OCI-LY7 (cell line): Measurements from ENCODE around the gene SP7. TPM values are rescaled to one million over a fixed set of nuclear protein-coding genes. Genes with fewer than 3 reads are reported as not detected.
"Not testable (repeated sequence)": the region's sequence is repeated elsewhere in the genome, so short reads cannot be mapped to it uniquely, and the experiment has no call there.

Experiments
- BruUV-seq: library from RNA; stranded (reverse); fragments of 400-500 nt; replicated peaks from 2 replicates; lab custom pipeline; 2021; lab: Mats Ljungman, UMichigan
- CTCF ChIA-PET: fragments of 300-600 bp; sonication (Branson Sonifier 250); formaldehyde crosslinking; loops from one replicate; lab custom pipeline; 2022; ENCODE audit warnings: antibody characterized with exemption; ENCODE audit not compliant: unreplicated experiment; lab: Charles Lee
- POLR2A ChIA-PET: fragments of 300-600 bp; sonication (Branson Sonifier 250); formaldehyde crosslinking; loops from one replicate; lab custom pipeline; 2022; ENCODE audit warnings: antibody characterized with exemption; lab: Charles Lee
- DNase-seq: peaks from one replicate; pipeline ENCODE4 v3.0.0-alpha.2; 2015; ENCODE audit warnings: low spot score
- H2AFZ ChIP-seq: fragments of 200-600 bp; sonication (generic), shearing (Covaris generic); 2 replicates; pipeline ENCODE4 v1.6.1; 2014; ENCODE audit warnings: mild to moderate bottlenecking, antibody characterized with exemption, low read length, moderate library complexity
- H3K27ac ChIP-seq: fragments of 200-600 bp; sonication (generic); 2 replicates; pipeline ENCODE4 v1.5.1; 2014; ENCODE audit warnings: mixed run types, low read depth, mild to moderate bottlenecking, moderate library complexity, low read length, inconsistent platforms; ENCODE audit not compliant: poor library complexity, severe bottlenecking
- H3K36me3 ChIP-seq: fragments of 200-600 bp; sonication (generic); 2 replicates; pipeline ENCODE4 v1.6.1; 2014; ENCODE audit warnings: mild to moderate bottlenecking, antibody characterized with exemption, low read length, moderate library complexity, mixed read lengths; ENCODE audit not compliant: insufficient read depth
- H3K4me1 ChIP-seq: fragments of 200-600 bp; sonication (generic); 2 replicates; pipeline ENCODE4 v1.5.1; 2014; ENCODE audit warnings: mild to moderate bottlenecking, low read length; ENCODE audit not compliant: insufficient read depth, poor library complexity, severe bottlenecking
- H3K4me2 ChIP-seq: fragments of 200-600 bp; sonication (generic); 2 replicates; pipeline ENCODE4 v1.6.1; 2014; ENCODE audit warnings: mild to moderate bottlenecking, low read length
- H3K4me3 ChIP-seq: fragments of 200-600 bp; sonication (generic); 2 replicates; pipeline ENCODE4 v1.5.1; 2014; ENCODE audit warnings: mild to moderate bottlenecking, low read depth, low read length; ENCODE audit not compliant: poor library complexity, severe bottlenecking
- H3K79me2 ChIP-seq: fragments of 200-600 bp; sonication (generic); 2 replicates; pipeline ENCODE4 v1.6.1; 2016; ENCODE audit warnings: low read depth, mild to moderate bottlenecking, low read length, moderate library complexity, mixed read lengths; ENCODE audit not compliant: insufficient read depth
- H3K9me2 ChIP-seq: fragments of 200-600 bp; sonication (generic); 2 replicates; pipeline ENCODE4 v1.6.1; 2016; ENCODE audit warnings: mild to moderate bottlenecking, low read length, mixed read lengths; ENCODE audit not compliant: insufficient read depth
- H3K9me3 ChIP-seq: fragments of 200-600 bp; sonication (generic); 2 replicates; pipeline ENCODE4 v1.6.1; 2014; ENCODE audit warnings: mild to moderate bottlenecking, mixed run types, low read length, mixed read lengths
- H4K20me1 ChIP-seq: fragments of 200-600 bp; sonication (generic); 2 replicates; pipeline ENCODE4 v1.6.1; 2014; ENCODE audit warnings: mild to moderate bottlenecking, antibody characterized with exemption, low read length, moderate library complexity, mixed read lengths; ENCODE audit not compliant: insufficient read depth
- EZH2phosphoT487 ChIP-seq: fragments of 200-600 bp; sonication (generic); IDR thresholded peaks from 2 replicates; pipeline ENCODE4 v1.6.1; 2018; ENCODE audit warnings: low read depth, borderline replicate concordance, mild to moderate bottlenecking, mixed run types, antibody characterized with exemption, low read length, moderate library complexity, mixed read lengths
- intact Hi-C: fragments of 100-400 bp; cut with micrococcal nuclease; formaldehyde crosslinking; loops from one replicate; pipeline ENCODE4 v1.10.0; 2022; ENCODE audit not compliant: unreplicated experiment
- total RNA-seq, 2 experiments: library from RNA; depleted of rRNA in 1 of 2; stranded (reverse); fragments of >200 nt in 1 of 2; shearing (Covaris generic) in 1 of 2; gene quantifications; 2 replicates each; pipeline ENCODE4 v1.2.3, GENCODE V29; 2014 to 2022
- TF ChIP-seq, protein P1 (sequence below): fragments of 200-600 bp; sonication (generic); conservative IDR thresholded peaks from 2 replicates; pipeline ENCODE4 v1.5.1; 2014; ENCODE audit warnings: mild to moderate bottlenecking, antibody characterized with exemption, low read length, moderate library complexity, mixed read lengths

SP7 gene
- total RNA-seq, 2 experiments from 2014 or later: 0.16 to 0.27 TPM

- no peaks in the 10 kb centered on the region for H3K9me2 ChIP-seq
- H3K79me2 ChIP-seq: no peaks in the 10 kb centered on the region
- BruUV-seq: no TSS peak
- H3K9me3 ChIP-seq: no peaks in the 10 kb centered on the region
- TF ChIP-seq, protein P1, sequence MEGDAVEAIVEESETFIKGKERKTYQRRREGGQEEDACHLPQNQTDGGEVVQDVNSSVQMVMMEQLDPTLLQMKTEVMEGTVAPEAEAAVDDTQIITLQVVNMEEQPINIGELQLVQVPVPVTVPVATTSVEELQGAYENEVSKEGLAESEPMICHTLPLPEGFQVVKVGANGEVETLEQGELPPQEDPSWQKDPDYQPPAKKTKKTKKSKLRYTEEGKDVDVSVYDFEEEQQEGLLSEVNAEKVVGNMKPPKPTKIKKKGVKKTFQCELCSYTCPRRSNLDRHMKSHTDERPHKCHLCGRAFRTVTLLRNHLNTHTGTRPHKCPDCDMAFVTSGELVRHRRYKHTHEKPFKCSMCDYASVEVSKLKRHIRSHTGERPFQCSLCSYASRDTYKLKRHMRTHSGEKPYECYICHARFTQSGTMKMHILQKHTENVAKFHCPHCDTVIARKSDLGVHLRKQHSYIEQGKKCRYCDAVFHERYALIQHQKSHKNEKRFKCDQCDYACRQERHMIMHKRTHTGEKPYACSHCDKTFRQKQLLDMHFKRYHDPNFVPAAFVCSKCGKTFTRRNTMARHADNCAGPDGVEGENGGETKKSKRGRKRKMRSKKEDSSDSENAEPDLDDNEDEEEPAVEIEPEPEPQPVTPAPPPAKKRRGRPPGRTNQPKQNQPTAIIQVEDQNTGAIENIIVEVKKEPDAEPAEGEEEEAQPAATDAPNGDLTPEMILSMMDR: no peak
- TF ChIP-seq EZH2phosphoT487: no peak
- POLR2A ChIA-PET: interaction anchor here (0.6 to 1.8 kb wide), 2 partner anchors 17 to 76 kb away, joined by 4 to 7 read pairs; no protein-coding TSS in a partner anchor
- peak overlapping the region; percentile 42; the same call in 1 of the 2 replicates for H2AFZ ChIP-seq
- CTCF ChIA-PET: no interaction called here
- intact Hi-C loops: no loop called here
- no peaks in the 10 kb centered on the region for H4K20me1 ChIP-seq
- H3K36me3 ChIP-seq: no peaks in the 10 kb centered on the region
- peaks cover 9% of the 10 kb centered on the region for H3K4me1 ChIP-seq
- no peak overlapping the region for H3K27ac ChIP-seq
- DNase-seq: no peak
- H3K4me3 ChIP-seq: no peak overlapping the region
- no peak overlapping the region for H3K4me2 ChIP-seq
Measured at GRCh38 chr12:53365245-53365904, 29.2 kb upstream of the SP7 start.

DNA sequence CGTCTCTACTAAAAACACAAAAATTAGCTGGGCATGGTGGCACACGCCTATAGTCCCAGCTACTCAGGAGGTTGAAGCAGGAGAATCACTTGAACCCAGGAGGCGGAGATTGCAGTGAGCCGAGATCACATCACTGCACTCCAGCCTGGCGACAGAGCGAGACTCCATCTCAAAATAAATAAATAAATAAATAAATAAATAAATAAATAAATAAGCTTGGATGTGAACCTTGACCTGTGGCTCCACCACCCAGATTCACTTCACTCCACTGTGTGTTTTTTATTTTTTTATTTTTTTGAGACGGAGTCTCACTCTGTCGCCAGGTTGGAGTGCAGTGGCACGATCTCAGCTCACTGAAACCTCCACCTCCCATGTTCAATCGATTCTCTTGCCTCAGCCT, 25.5 kb upstream of the SP7 start:
- H3K9me3 ChIP-seq, H4K20me1 ChIP-seq, H3K4me2 ChIP-seq, H3K36me3 ChIP-seq, H3K79me2 ChIP-seq, H3K4me3 ChIP-seq, H3K4me1 ChIP-seq, H3K27ac ChIP-seq, H2AFZ ChIP-seq, BruUV-seq, intact Hi-C loops, CTCF ChIA-PET, DNase-seq, H3K9me2 ChIP-seq: not testable (repeated sequence)
- POLR2A ChIA-PET: interaction anchor here (1.4 kb wide), 1 partner anchor 9 kb away, joined by 5 read pairs; no protein-coding TSS in a partner anchor

DNA sequence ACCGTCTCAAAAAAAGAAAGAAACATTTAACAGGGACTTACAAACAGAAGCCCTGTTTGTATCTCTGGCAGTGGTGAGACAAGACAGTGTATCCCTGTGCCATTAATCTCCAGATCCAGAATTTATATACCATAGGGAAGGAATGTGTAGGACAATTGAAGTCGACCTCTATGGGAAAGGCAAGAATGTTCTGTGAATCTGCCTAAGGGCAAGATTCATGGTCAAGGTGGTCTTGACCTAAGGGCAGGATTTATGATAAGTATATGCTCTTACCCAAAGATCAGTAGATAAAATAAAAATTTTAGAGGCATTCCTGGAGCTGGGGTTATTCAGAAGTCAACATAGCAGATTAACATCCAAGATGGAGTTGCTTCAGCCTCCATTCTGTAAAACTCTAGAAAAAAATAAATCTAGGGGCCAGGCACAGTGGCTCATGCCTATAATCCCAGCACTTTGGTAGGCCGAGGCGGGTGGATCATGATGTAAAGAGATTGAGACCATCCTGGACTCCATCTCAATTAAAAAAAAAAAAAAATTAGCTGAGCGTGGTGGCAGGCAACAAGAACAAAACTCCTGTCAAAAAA, 22.8 kb upstream of the SP7 start:
- no peak for DNase-seq
- intact Hi-C loops: no loop called here
- Histone ChIP-seq H4K20me1 (no peaks in the 10 kb centered on the region), H3K4me3 (no peak overlapping the region), H3K9me3 (no peaks in the 10 kb centered on the region), H3K27ac (no peak overlapping the region), H3K9me2 (no peaks in the 10 kb centered on the region), H3K4me1 (no peaks in the 10 kb centered on the region), H3K79me2 (no peaks in the 10 kb centered on the region), H3K36me3 (no peaks in the 10 kb centered on the region), H3K4me2 (no peak overlapping the region), H2AFZ (no peak overlapping the region)
- ChIA-PET CTCF (no interaction called here), POLR2A (interaction anchor here (0.6 to 1.1 kb wide), 3 partner anchors 14 to 26 kb away, joined by 3 read pairs; no protein-coding TSS in a partner anchor)
- no TSS peak for BruUV-seq
- TF ChIP-seq EZH2phosphoT487: no peak
- TF ChIP-seq, protein P1: no peak
